GM12872 (cell line): ENCODE results near the gene FBXO38.

Experiments
- TF ChIP-seq, protein P1 (sequence below): IDR thresholded peaks from 3 replicates; pipeline ENCODE4 v1.5.1; 2011; ENCODE audit warnings: low read depth, mild to moderate bottlenecking, low read length, moderate library complexity; ENCODE audit not compliant: insufficient read depth

The FBXO38 gene

DNA sequence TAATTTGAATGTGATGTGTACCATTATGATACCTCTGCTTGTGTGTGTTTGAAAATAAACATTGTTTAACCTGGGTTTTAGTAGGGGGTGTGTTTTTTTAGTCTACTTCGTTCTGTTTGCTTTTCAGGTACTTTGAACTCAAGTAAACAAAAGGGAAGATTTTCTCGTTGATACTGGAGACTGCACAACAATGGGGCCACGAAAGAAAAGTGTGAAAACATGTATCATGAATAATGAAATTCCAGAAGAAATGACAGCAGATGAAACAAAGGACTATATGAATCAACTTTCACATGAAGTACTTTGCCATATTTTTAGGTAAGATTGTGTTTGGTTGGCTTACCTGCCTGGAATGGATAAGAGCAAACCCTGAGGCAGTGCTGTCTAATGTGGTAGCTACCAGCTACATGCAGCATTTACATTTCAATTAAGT is 10.8 kb downstream of the FBXO38 start:
- TF ChIP-seq, protein P1, sequence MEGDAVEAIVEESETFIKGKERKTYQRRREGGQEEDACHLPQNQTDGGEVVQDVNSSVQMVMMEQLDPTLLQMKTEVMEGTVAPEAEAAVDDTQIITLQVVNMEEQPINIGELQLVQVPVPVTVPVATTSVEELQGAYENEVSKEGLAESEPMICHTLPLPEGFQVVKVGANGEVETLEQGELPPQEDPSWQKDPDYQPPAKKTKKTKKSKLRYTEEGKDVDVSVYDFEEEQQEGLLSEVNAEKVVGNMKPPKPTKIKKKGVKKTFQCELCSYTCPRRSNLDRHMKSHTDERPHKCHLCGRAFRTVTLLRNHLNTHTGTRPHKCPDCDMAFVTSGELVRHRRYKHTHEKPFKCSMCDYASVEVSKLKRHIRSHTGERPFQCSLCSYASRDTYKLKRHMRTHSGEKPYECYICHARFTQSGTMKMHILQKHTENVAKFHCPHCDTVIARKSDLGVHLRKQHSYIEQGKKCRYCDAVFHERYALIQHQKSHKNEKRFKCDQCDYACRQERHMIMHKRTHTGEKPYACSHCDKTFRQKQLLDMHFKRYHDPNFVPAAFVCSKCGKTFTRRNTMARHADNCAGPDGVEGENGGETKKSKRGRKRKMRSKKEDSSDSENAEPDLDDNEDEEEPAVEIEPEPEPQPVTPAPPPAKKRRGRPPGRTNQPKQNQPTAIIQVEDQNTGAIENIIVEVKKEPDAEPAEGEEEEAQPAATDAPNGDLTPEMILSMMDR, result no peak

DNA sequence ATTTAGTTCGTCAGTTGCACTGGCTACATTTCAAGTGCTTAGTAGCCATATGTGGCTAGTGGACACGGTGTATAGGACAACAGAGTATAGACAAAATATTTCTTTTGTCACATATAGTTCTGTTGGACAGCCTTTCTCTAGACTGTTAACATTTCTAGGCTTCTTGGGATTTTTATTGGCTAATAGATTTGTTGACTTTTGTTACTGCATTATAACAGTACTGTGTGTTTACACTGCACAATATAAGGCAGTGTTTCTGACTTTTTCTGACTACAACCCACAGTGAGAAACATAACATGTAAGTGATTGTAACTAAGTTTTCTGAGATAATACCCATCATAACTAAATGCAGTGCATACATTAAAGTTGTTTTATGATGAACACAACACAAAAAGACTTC is 11.3 kb downstream of the FBXO38 start:
- TF ChIP-seq, protein P1, result no peak

DNA sequence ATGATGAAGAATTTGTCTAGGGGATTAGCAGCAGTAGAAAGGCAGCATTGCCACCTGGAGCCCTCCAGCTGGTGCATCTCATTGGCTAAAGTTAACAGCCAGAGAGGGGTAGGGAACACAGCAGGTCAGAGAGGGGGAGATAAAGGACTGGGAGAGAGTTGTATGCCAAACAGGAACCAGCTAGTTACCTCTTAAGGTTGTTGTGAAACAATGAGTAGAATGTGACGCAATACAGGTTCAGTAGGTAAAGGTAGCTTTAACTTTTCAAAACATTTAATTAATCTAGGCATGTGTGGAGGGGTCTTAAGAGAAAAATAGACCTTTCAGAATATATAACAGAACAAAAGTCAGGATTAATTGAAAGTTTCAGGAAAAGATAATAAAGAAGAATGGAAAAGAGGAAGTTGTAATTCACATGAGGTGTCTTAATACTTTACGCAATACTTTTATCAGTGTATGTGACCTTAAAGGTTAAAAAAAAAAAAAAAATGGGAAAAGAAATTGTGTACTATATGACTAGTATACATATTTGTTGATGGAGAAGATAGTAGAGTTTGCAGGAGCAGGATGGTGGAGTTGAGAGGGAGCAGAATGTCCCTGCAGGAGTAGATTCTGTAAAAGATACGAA is 14.3 kb downstream of the FBXO38 start:
- TF ChIP-seq, protein P1, result no peak

DNA sequence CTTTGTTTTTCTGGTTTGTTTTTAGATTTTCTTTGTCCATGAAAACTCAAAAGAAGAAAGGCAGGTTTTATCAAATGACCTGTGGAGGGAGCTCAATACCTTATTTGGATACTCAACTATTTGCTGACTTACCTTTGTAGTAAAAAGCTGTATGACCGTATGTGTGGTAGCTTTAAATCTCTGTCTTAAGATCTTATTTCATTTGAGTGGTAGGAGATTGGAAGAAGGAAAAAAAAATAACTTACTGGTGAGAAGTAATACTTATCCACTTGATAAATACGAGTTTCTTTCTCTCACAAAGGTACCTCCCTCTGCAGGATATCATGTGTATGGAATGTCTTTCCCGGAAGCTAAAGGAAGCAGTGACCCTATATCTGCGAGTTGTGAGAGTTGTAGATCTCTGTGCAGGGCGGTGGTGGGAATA is 15.0 kb downstream of the FBXO38 start:
- TF ChIP-seq, protein P1, result no peak

DNA sequence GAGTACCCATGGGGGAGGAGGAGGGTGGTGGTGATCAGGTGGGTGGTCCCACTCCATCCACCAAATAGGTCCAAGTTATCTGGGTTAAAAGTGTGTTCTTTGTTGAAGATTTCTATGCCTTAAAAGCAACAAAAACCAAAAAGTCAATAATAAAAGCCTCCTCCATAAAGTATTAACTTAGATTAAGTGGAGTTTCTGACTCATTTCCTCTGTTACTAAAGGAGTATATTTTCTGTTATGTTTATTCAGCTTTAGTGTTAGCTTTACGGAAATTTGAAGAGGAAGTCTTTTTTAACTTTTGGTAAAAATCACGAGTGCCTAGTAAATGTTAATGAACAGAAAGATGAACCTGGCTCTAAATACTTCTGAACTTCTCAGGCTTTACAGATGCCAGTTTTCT is 17.8 kb downstream of the FBXO38 start:
- TF ChIP-seq, protein P1, result no peak

DNA sequence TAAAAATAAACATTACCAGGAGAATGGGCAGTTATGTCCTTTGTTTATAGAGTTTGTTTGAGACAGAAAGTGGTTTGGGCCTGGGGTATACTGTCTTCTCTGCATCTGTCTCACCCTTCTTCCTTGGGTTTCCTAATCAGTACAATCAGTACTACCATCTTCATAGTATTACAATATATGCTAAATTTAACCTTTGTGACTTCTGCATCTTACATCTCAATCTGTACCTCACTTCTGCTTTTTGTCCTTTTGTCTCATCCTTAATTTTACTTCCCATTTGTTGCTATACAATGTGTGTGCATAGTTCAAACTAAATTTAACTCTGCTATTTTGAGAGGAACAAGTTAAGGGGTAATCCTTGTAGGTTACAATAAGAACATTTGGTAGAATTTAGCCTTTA is 19.6 kb downstream of the FBXO38 start:
- TF ChIP-seq, protein P1, result no peak

DNA sequence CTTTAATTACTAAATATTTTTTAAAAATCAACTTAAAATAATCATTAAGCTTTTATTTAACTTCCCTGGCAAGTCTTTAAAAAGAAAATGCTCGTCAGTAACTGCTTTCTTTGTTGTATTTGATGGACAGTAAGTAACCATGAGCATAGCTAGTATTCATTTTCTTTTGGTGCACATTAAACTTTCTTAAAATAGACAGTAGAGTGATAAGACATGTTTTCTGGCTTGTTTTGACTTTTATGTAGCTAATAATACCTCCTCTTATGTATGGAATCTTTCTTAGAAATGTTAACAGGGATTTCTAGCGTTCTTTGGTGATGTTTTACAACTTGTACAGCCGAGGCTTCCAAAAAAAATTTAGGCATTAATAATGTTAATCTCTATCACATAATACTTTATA is 22.6 kb downstream of the FBXO38 start:
- TF ChIP-seq, protein P1, result no peak
